DOHH2 (cell line): ENCODE data around the gene ADCY5.

ENCODE experiments used
- H3F3A ChIP-seq: fragments of 200-600 bp; sonication (generic), shearing (Covaris generic); 2 replicates; pipeline ENCODE4 v1.6.0; 2016; ENCODE audit warnings: antibody characterized with exemption, mild to moderate bottlenecking; ENCODE audit not compliant: control insufficient read depth, insufficient read depth
- H3K27ac ChIP-seq: fragments of 200-600 bp; sonication (generic); 2 replicates; pipeline ENCODE4 v1.5.1; 2014; ENCODE audit warnings: low read depth, mild to moderate bottlenecking, low read length, moderate library complexity
- H3K27me3 ChIP-seq: fragments of 200-600 bp; sonication (generic); 2 replicates; pipeline ENCODE4 v1.6.1; 2014; ENCODE audit warnings: mild to moderate bottlenecking, low read length, mixed read lengths; ENCODE audit not compliant: control insufficient read depth
- H3K36me3 ChIP-seq: fragments of 200-600 bp; sonication (generic); 2 replicates; pipeline ENCODE4 v1.6.1; 2014; ENCODE audit warnings: mild to moderate bottlenecking, low read length, moderate library complexity, mixed read lengths; ENCODE audit not compliant: control insufficient read depth
- H3K4me1 ChIP-seq: fragments of 200-600 bp; sonication (generic); 2 replicates; pipeline ENCODE4 v1.6.1; 2014; ENCODE audit warnings: mild to moderate bottlenecking, low read length, mixed read lengths; ENCODE audit not compliant: control insufficient read depth
- H3K4me2 ChIP-seq: fragments of 200-600 bp; sonication (generic); 2 replicates; pipeline ENCODE4 v1.6.0; 2014; ENCODE audit warnings: mild to moderate bottlenecking, low read length, moderate library complexity
- H3K4me3 ChIP-seq: fragments of 200-600 bp; sonication (generic); 2 replicates; pipeline ENCODE4 v1.5.1; 2014; ENCODE audit warnings: mild to moderate bottlenecking, low read length, mixed read lengths
- H3K79me2 ChIP-seq: fragments of 200-600 bp; sonication (generic); 2 replicates; pipeline ENCODE4 v1.6.1; 2014; ENCODE audit warnings: mild to moderate bottlenecking, low read length, mixed read lengths; ENCODE audit not compliant: control insufficient read depth
- H3K9me2 ChIP-seq: fragments of 200-600 bp; sonication (generic); replicated peaks from 2 replicates; pipeline ENCODE4 v1.6.1; 2014; ENCODE audit warnings: mild to moderate bottlenecking, low read length, mixed read lengths; ENCODE audit not compliant: control insufficient read depth
- H3K9me3 ChIP-seq: fragments of 200-600 bp; sonication (generic); 2 replicates; pipeline ENCODE4 v1.6.1; 2014; ENCODE audit warnings: antibody characterized with exemption, low read length, mixed read lengths; ENCODE audit not compliant: control insufficient read depth, insufficient read depth
- H4K20me1 ChIP-seq: fragments of 200-600 bp; sonication (generic); 2 replicates; pipeline ENCODE4 v1.6.0; 2014; ENCODE audit warnings: low read depth, mild to moderate bottlenecking, antibody characterized with exemption, low read length, moderate library complexity; ENCODE audit not compliant: control insufficient read depth, insufficient read depth
- EZH2phosphoT487 ChIP-seq: fragments of 200-600 bp; sonication (generic); IDR thresholded peaks from 2 replicates; pipeline ENCODE4 v1.6.1; 2017; ENCODE audit warnings: borderline replicate concordance, mild to moderate bottlenecking, antibody characterized with exemption, low read length, moderate library complexity, mixed read lengths
- TF ChIP-seq, protein P1 (sequence below): fragments of 200-600 bp; sonication (generic); IDR thresholded peaks from one replicate; pipeline ENCODE4 v1.5.1; 2014; ENCODE audit warnings: antibody characterized with exemption, mild to moderate bottlenecking, low read depth, low read length; ENCODE audit not compliant: poor library complexity, severe bottlenecking

The ADCY5 gene

DNA sequence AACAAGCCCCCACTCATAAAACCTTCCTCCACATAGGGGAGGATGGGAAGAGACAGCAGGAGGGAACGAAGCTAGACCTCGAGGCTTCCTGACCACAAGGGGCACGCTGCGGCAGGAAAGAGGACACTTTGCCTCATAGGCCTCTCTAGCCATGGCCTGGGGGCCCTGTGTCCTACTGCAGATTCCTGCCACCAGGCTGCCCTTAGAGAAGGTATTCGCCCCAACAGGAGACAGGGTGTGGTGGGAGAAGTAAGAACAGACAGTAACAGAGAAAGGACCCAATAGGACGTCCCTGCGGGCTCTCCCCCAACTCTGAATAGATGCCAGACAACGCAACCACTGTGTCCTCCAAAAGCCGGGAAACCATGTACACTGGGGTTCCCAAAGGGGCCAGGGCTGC lies 36.8 kb downstream of the ADCY5 start:
- no peaks in the 10 kb centered on the region for H3F3A ChIP-seq
- H3K4me2 ChIP-seq: no peak overlapping the region
- no peaks in the 10 kb centered on the region for H3K36me3 ChIP-seq
- H4K20me1 ChIP-seq: no peaks in the 10 kb centered on the region
- H3K9me2 ChIP-seq: no peaks in the 10 kb centered on the region
- H3K9me3 ChIP-seq: no peaks in the 10 kb centered on the region
- no peaks in the 10 kb centered on the region for H3K79me2 ChIP-seq
- TF ChIP-seq, protein P1, sequence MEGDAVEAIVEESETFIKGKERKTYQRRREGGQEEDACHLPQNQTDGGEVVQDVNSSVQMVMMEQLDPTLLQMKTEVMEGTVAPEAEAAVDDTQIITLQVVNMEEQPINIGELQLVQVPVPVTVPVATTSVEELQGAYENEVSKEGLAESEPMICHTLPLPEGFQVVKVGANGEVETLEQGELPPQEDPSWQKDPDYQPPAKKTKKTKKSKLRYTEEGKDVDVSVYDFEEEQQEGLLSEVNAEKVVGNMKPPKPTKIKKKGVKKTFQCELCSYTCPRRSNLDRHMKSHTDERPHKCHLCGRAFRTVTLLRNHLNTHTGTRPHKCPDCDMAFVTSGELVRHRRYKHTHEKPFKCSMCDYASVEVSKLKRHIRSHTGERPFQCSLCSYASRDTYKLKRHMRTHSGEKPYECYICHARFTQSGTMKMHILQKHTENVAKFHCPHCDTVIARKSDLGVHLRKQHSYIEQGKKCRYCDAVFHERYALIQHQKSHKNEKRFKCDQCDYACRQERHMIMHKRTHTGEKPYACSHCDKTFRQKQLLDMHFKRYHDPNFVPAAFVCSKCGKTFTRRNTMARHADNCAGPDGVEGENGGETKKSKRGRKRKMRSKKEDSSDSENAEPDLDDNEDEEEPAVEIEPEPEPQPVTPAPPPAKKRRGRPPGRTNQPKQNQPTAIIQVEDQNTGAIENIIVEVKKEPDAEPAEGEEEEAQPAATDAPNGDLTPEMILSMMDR: no peak
- no peak for TF ChIP-seq EZH2phosphoT487
- H3K4me3 ChIP-seq: no peak overlapping the region
- no peaks in the 10 kb centered on the region for H3K4me1 ChIP-seq
- H3K27me3 ChIP-seq: peaks cover 4% of the 10 kb centered on the region; the same call in 1 of the 2 replicates
- no peak overlapping the region for H3K27ac ChIP-seq

DNA sequence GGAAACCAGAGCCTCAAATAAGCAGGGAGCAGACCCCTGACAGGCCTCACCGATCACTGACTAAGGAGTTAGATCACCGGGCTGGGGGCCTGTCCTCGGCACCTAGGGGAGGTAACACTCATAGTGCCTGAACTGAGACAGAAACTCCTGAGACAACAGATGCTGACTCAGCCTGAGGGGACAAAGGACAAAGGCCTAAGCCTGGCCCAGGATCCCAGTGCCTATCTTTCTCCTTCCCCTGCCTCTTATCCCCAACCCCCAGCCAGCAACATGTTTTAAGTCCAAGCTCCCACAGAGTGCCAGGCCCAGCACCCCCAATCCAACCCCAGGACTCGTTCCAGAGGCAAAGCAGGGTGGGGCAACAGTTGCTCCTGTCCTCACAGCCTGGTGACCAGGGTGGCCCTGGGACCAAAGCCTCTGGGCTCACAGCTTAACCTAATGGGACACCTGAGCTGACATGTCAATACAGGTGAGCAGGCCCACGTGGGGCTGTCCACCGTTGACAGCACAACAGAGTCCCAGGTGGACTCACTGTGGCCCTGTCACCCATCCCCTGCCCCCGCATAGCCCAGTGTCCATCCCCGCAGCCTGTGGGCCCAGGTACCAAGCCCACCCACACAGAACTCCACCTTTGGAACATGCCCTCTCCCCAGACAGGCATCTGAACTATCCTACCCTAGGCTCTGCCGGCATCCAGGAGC lies 37.4 kb downstream of the ADCY5 start:
- no peaks in the 10 kb centered on the region for H3K9me2 ChIP-seq
- H3K4me1 ChIP-seq: no peaks in the 10 kb centered on the region
- H4K20me1 ChIP-seq: no peaks in the 10 kb centered on the region
- H3K4me3 ChIP-seq: no peak overlapping the region
- H3F3A ChIP-seq: no peaks in the 10 kb centered on the region
- no peaks in the 10 kb centered on the region for H3K79me2 ChIP-seq
- peaks cover 4% of the 10 kb centered on the region; the same call in 1 of the 2 replicates for H3K27me3 ChIP-seq
- no peak overlapping the region for H3K4me2 ChIP-seq
- H3K9me3 ChIP-seq: no peaks in the 10 kb centered on the region
- no peak overlapping the region for H3K27ac ChIP-seq
- H3K36me3 ChIP-seq: no peaks in the 10 kb centered on the region
- TF ChIP-seq EZH2phosphoT487: no peak
- TF ChIP-seq, protein P1: no peak

DNA sequence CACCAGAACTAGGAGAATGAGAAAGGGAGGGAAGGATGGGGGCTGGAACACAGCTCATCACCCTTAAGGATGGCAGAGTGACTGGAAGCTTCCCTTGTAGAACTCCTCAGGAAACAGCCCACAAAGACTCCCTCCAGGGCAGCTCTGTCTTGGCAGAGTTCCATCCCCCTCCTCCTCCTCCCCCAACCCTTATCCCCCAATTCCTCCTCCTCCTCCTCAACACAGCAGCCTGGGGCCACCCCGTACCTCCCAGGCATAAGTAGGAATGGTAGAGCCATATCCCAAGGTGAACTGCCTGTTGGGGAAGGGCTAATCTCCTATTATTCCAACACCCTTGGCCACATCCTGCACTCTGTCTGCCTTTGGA lies 38.8 kb downstream of the ADCY5 start:
- no peak overlapping the region for H3K4me3 ChIP-seq
- no peaks in the 10 kb centered on the region for H3F3A ChIP-seq
- H3K27me3 ChIP-seq: peaks cover 4% of the 10 kb centered on the region; the same call in 1 of the 2 replicates
- no peak overlapping the region for H3K4me2 ChIP-seq
- no peaks in the 10 kb centered on the region for H3K4me1 ChIP-seq
- H3K36me3 ChIP-seq: no peaks in the 10 kb centered on the region
- H3K79me2 ChIP-seq: no peaks in the 10 kb centered on the region
- H4K20me1 ChIP-seq: no peaks in the 10 kb centered on the region
- TF ChIP-seq EZH2phosphoT487: no peak
- TF ChIP-seq, protein P1: no peak
- H3K9me3 ChIP-seq: no peaks in the 10 kb centered on the region
- H3K27ac ChIP-seq: no peak overlapping the region
- no peaks in the 10 kb centered on the region for H3K9me2 ChIP-seq
